ENCODE data around the gene ZNF521.

ZNF521 gene

GRCh38 chr18:25170402-25170801, 181.6 kb downstream of the ZNF521 start:
- DNase-seq (ENCODE audit: low read depth in 1 of 2, low spot score in 1 of 2), result no peak

GRCh38 chr18:25169701-25170100, 182.3 kb downstream of the ZNF521 start:
- DNase-seq (ENCODE audit: low read depth in 1 of 2, low spot score in 1 of 2), result no peak

GRCh38 chr18:25167612-25168410, 184.2 kb downstream of the ZNF521 start:
- DNase-seq (ENCODE audit: low read depth in 1 of 2, low spot score in 1 of 2), result no peak

GRCh38 chr18:25166113-25166512, 185.9 kb downstream of the ZNF521 start:
- no peak for DNase-seq (ENCODE audit: low read depth in 1 of 2, low spot score in 1 of 2)

GRCh38 chr18:25164848-25165811, 186.8 kb downstream of the ZNF521 start:
- no peak for DNase-seq (ENCODE audit: low read depth in 1 of 2, low spot score in 1 of 2)

GRCh38 chr18:25164211-25164847, 187.6 kb downstream of the ZNF521 start:
- no peak for DNase-seq (ENCODE audit: low read depth in 1 of 2, low spot score in 1 of 2)

- no peak for DNase-seq (ENCODE audit: low read depth in 1 of 2, low spot score in 1 of 2)
Measured at GRCh38 chr18:25153426-25153825, 198.5 kb downstream of the ZNF521 start.

- no peak for DNase-seq (ENCODE audit: low read depth in 1 of 2, low spot score in 1 of 2)
Measured at GRCh38 chr18:25147877-25148488, 204.0 kb downstream of the ZNF521 start.

GRCh38 chr18:25146512-25146910, 205.5 kb downstream of the ZNF521 start:
- DNase-seq (ENCODE audit: low read depth in 1 of 2, low spot score in 1 of 2), result no peak

- no peak for DNase-seq (ENCODE audit: low read depth in 1 of 2, low spot score in 1 of 2)
Measured at GRCh38 chr18:25145731-25146511, 206.0 kb downstream of the ZNF521 start.

- DNase-seq (ENCODE audit: low read depth in 1 of 2, low spot score in 1 of 2), result no peak
Measured at GRCh38 chr18:25144820-25145219, 207.1 kb downstream of the ZNF521 start.

GRCh38 chr18:25141886-25142285, 210.1 kb downstream of the ZNF521 start:
- no peak for DNase-seq (ENCODE audit: low read depth in 1 of 2, low spot score in 1 of 2)

GRCh38 chr18:25141399-25141798, 210.6 kb downstream of the ZNF521 start:
- no peak for DNase-seq (ENCODE audit: low read depth in 1 of 2, low spot score in 1 of 2)

- no peak for DNase-seq (ENCODE audit: low read depth in 1 of 2, low spot score in 1 of 2)
Measured at GRCh38 chr18:25140962-25141308, 211.0 kb downstream of the ZNF521 start.

- no peak for DNase-seq (ENCODE audit: low read depth in 1 of 2, low spot score in 1 of 2)
Measured at GRCh38 chr18:25140124-25140961, 211.6 kb downstream of the ZNF521 start.

- no peak for DNase-seq (ENCODE audit: low read depth in 1 of 2, low spot score in 1 of 2)
Measured at GRCh38 chr18:25137197-25137472, 214.8 kb downstream of the ZNF521 start.

- no peak for DNase-seq (ENCODE audit: low read depth in 1 of 2, low spot score in 1 of 2)
Measured at GRCh38 chr18:25136416-25137196, 215.4 kb downstream of the ZNF521 start.

- no peak for DNase-seq (ENCODE audit: low read depth in 1 of 2, low spot score in 1 of 2)
Measured at GRCh38 chr18:25134861-25135260, 217.1 kb downstream of the ZNF521 start.

GRCh38 chr18:25133879-25134278, 218.1 kb downstream of the ZNF521 start:
- DNase-seq (ENCODE audit: low read depth in 1 of 2, low spot score in 1 of 2), result no peak

Measured in stimulated activated CD4-positive, alpha-beta T cell treated with anti-CD3 and anti-CD28 coated beads, Interleukin-15, amount 100 ng/mL, for 1 hour (primary cell).